ENCODE results near the gene GCNT1.
"Not testable (repeated sequence)": the region's sequence is repeated elsewhere in the genome, so short reads cannot be mapped to it uniquely, and the experiment has no call there.

The GCNT1 gene

GRCh38 chr9:76493496-76493895, 34.5 kb downstream of the GCNT1 start:
- not testable (repeated sequence) for DNase-seq

- no peak for DNase-seq
These were observed 41.1 kb downstream of the GCNT1 start for GRCh38 chr9:76500061-76500460.

DNA sequence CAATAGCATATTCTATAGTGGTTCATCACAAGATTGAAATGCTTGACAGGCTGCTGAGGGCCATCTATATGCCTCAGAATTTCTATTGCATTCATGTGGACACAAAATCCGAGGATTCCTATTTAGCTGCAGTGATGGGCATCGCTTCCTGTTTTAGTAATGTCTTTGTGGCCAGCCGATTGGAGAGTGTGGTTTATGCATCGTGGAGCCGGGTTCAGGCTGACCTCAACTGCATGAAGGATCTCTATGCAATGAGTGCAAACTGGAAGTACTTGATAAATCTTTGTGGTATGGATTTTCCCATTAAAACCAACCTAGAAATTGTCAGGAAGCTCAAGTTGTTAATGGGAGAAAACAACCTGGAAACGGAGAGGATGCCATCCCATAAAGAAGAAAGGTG, 43.8 kb downstream of the GCNT1 start:
- no peak for DNase-seq

DNA sequence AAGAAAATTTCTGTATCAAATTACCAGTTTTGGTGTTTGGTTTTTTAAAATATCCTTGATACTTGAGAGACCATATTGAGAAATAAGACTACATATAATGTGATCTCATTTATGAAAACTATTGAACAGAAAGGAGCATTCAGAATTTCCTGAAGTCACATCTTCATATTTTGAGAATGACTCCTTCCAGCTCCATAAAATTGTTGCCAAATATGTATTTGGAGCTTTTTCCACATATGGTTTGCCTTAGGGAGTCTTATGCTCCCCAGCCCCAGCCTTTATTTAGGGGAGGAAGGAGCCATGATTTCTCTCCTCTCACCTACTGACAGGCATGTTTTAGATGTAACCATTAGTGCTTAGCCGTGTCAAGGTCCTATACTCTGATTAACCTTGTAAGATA, 51.1 kb downstream of the GCNT1 start:
- DNase-seq: no peak

DNA sequence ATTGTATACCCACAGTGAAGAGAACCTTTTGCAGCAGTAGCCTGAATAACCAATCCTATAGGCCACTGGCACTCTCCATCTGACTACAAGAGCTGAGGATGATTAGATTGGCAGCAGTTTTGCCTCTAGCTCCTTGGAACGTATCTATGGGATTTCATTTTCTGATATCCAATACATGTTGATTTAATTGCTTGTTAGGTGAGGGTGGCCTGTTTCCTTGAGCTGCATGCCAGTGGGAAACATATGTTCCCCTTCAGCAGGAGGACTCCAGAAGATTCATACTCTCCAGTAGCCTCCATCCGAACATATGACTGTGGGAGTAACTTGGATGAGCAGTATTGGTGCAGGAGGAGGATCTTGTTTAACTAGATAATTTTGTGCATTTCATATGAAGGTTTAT, 51.5 kb downstream of the GCNT1 start:
- DNase-seq: no peak

DNA sequence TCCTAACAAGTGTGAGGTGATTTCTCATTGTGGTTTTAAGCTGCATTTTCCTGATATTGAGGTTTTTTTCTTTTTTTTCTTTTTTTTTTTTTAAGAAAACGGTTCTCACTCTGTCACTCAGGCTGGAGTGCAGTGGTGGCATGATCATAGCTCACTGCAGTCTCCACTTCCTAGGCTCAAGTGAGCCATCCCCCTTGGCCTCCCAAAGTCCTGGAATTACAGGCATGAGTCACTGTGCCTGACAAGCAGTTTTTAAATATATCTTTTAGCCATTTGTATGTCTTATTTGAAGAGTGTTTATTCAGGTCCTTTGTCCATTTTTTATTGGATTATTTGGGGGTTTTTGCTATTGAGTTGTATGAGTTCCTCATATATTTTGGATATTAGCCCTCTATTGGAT, 53.8 kb downstream of the GCNT1 start:
- DNase-seq: no peak

GRCh38 chr9:76516350-76516749, 57.4 kb downstream of the GCNT1 start:
- no peak for DNase-seq

GRCh38 chr9:76516871-76517270, 57.9 kb downstream of the GCNT1 start:
- DNase-seq: no peak

GRCh38 chr9:76519075-76519835, 60.3 kb downstream of the GCNT1 start:
- DNase-seq: no peak

DNA sequence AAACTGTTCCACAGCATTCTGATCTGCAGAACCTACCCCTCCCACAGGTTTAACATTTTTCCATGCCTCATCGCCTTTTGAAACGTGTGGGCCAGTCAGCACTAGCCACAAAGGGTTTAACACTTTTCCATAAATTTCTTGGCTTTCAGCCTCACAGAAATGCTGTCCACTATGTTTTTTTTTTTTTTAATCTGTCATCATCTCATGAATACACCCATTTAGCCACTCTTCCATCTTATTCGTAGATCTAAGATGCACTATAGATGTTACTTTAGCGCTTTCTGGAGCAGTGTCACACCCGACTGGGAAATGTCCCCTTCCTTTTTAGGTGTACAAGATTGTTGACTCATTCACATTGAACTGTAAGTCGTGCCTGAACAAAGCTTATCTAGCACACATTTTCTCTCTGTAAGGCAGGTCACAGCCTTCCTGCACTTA, 62.3 kb downstream of the GCNT1 start:
- DNase-seq: no peak

- DNase-seq: no peak
These were observed 62.9 kb downstream of the GCNT1 start for GRCh38 chr9:76521906-76522305.

DNA sequence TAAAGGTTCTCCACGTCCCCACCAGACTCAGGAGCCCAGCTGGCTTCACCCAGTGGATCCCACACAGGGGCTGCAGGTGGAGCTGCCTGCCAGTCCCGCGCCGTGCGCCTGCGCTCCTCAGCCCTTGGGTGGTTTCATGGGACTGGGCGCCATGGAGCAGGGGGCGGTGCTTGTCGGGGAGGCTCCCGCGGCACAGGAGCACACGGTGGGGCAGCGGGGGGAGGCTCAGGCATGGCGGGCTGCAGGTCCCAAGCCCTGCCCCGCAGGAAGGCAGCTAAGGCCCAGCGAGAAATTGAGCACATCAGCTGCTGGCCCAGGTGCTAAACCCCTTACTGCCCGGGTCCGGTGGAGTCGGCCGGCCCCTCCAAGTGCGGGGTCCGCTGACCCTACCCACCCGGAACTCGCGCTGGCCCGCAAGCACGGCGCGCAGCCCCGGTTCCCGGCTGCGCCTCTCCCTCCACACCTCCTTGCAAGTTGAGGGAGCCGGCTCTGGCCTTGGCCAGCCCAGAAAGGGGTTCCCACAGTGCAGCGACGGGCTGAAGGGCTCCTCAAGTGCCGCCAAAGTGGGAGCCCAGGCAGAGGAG, 64.7 kb downstream of the GCNT1 start:
- not testable (repeated sequence) for DNase-seq

GRCh38 chr9:76525196-76525595, 66.2 kb downstream of the GCNT1 start:
- no peak for DNase-seq

DNA sequence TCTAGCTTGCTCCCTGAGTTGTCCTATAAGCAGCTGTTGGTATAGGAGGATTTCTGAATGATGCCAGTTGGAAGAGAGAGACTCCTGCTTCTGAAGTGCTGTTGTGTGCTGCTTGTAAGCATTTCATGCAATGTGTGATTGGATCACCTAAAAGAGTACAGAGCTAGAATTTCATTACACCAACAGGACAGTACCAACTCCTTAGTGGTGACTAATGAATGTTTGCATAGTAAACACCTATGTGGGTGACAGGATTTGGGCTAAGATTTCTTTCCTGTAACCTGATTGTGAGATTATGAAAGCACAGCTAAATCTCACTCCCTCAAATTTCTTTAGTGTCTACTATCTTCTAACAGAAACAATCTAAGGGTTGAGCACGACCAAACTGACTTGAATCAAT, 67.0 kb downstream of the GCNT1 start:
- no peak for DNase-seq

DNA sequence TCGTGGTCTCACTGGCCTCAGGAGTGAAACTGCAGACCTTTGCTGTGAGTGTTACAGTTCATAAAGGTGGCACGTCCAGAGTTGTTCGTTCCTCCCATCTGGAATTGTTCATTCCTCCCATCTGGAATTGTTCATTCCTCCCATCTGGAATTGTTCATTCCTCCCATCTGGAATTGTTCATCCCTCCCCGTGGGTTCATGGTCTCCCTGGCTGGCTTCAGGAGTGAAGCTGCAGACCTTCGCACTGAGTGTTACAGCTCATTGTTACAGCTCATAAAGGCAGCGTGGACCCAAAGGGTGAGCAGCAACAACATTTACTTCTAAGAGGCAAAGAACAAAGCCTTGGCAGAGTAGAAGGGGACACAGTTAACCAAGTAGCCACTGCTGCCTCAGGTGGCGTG, 69.1 kb downstream of the GCNT1 start:
- DNase-seq: no peak

DNA sequence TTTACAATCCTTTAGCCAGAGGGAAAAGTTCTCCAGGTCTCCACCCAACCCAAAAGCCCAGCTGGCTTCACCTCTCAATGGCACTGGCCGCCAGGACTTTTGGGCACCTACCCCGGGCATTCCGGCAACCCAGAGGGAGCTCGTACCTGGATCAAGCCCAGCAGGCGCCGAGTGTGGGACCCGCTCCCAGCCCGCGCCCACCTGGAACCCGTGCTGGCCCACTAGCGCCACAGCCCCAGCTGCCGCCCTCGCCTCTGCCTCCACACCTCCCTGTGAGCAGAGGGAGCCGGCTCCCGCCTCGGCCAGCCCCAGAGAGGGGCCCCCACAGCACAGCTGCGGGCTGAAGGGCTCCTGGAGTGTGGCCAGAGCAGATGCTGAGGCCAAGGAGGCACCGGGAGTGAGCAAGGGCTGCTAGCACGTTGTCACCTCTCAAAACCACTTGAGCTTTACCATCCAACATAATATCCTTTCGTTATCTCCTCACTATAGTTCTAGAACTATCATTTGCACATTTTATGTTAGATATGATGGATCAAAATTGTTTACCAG, 69.7 kb downstream of the GCNT1 start:
- no peak for DNase-seq

GRCh38 chr9:76529653-76530052, 70.7 kb downstream of the GCNT1 start:
- no peak for DNase-seq

DNA sequence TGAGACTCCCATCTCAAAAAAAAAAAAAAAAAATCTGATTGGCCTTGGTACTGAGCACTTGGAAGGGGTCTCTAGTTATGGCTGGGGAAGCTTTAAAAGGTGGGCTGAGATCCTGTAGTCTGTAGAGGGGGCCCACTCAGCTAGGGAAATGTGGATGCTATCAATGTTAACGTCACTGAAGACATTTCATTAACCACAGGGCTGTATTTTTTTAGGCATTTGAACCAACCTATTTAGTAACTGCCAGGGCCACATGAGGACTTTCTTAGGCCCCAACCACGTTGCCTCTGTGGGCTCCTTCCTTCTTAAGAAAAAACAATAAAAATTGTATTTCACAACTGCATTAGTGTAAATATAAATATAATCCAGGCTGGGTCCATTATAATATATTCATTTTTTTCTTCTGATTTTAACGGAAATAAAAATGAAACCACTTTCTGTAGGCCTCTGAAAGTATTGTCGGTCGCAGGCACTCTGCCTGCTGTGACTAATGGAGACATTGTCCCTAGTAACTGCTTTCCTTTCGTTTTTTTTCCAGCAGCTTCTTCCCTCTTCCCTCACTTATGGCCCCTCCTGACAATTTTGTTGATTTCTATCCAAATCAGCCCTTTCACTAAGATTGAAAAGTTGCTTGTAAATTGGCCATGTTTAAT, 71.6 kb downstream of the GCNT1 start:
- DNase-seq: no peak

GRCh38 chr9:76531231-76531780, 72.3 kb downstream of the GCNT1 start:
- no peak for DNase-seq

DNA sequence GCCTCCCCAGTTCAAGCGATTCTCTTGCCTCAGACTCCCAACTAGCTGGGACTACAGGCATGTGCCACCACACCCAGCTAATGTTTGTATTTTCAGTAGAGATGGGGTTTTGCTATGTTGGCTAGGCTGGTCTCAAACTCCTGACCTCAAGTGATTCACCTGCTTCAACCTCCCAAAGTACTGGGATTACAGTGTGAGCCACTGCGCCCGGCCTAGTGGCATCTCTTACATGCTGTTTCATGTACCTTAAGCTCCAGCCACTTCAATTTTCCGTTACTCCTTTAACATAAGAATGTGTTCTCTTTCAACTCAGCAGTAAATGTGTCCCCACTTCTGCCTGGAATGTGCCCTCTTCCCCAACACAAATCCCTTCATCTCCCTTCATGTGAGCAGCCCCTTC, 73.9 kb downstream of the GCNT1 start:
- not testable (repeated sequence) for DNase-seq

- no peak for DNase-seq
These were observed 75.0 kb downstream of the GCNT1 start for GRCh38 chr9:76534026-76534425.

DNA sequence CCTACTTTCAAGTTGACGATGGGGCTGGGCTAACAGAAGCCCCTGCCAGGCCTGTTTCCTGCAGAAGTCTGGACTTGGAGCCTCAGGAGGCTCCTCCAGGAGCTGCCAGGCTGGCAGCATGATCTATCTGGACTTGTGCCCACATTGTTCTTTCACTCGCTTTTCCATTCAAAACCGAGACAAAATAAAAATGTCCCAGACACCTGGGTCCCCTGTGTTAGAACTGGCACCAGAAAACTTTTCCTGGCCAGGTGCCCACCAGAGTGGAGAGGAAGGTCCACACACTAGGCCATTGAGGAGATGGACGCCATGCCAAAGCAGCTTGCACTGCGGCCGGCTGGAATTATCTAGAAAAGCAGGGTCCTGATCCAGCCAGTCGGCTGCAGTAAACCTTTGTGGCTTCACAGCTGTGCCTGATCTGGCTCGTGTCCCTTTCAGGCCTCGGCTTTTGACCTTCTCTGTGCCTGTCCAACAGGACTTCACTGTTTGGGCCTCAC, 78.2 kb downstream of the GCNT1 start:
- no peak for DNase-seq

DNA sequence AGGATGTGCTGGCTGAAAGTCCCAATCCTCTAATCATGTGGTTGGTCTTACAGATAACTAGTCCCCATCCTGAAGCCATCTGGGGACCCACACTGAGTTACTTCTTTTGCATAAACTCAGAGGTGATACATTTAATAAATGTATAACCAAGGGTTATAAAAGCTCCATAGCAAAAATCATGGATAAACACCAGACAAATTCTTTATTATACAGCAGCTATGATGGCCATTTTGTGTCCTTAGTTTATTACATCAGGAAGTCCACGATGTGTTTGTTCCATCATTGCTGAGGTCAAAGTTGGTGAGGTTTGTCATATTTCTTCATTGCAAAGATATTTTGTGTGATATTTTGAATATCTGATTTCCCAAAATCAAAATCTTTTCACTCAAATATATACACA, 80.2 kb downstream of the GCNT1 start:
- no peak for DNase-seq
